ENCODE measurements around the gene RAB1A. TPM values are rescaled to one million over a fixed set of nuclear protein-coding genes. Genes with fewer than 3 reads are reported as not detected.

Gene RAB1A
- total RNA-seq, 2 experiments from 2014 or later = 56.0 to 63.5 TPM

DNA sequence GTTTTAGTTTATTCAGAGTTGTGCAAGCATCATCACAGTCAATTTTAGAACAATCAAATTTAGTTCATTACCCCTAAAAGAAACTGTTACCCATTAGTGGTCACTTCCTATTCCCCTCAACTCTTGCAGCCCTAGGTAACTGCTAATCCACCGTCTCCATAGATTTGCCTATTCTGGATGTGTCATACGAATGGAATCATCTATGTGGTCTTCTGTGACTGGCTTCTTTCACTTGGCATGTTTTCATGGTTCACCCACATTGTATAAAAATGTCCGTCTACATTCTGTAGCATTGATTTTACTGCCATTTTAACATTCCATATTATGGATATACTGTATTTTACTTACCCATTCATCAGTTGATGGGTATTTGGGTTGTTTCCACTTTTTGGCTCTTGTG lies 79.0 kb downstream of the RAB1A start:
- ChIA-PET CTCF (no interaction called here), POLR2A (interaction anchor here (0.5 kb wide), 1 partner anchor 43 kb away, joined by 3 read pairs; no protein-coding TSS in a partner anchor)
- H3K27ac Mint-ChIP-seq = no peak overlapping the region
- peaks cover 4% of the 10 kb centered on the region for H3K9me3 Mint-ChIP-seq
- H3K36me3 Mint-ChIP-seq (ENCODE audit: low read depth) = peaks cover 9% of the 10 kb centered on the region
- H3K4me1 Mint-ChIP-seq = peaks cover 35% of the 10 kb centered on the region
- no peak overlapping the region for H3K4me3 Mint-ChIP-seq
- H3K27me3 Mint-ChIP-seq = peaks cover 2% of the 10 kb centered on the region
- DNase-seq = no peak

DNA sequence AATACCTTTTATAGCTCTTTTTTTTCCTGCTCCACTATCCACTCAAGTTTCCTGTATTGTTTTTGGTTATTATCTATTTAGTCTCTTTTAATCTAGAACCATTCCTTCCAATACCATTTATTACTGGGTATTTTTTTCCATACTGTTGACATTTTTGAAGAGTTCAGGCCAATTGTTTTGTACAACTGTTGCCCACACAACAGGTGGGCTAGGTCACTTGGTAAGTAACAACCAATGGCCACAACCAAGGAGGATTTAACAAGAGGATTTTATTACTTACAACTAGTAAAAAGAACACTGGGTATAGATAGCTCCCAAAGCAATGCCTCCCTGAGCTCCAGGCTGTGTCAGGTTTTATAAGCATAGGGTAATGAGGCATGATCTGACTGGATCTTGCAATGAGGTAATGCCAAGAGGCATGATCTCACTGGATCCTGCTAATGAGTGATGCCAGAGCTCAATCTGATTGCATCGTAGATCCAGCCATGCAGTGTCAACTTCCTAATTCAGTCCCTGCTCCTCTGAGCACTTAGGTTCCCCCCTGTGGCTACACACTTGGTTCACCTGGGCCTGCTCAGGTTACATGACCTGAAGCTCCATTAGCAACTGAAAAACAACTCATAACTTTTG lies 80.8 kb downstream of the RAB1A start:
- H3K4me1 Mint-ChIP-seq = peaks cover 23% of the 10 kb centered on the region
- POLR2A ChIA-PET = no interaction called here
- H3K9me3 Mint-ChIP-seq = peaks cover 11% of the 10 kb centered on the region
- CTCF ChIA-PET = interaction anchor here (2.2 kb wide), 1 partner anchor 131 kb away, joined by 7 read pairs; no protein-coding TSS in a partner anchor
- peaks cover 2% of the 10 kb centered on the region for H3K27me3 Mint-ChIP-seq
- peaks cover 16% of the 10 kb centered on the region for H3K36me3 Mint-ChIP-seq (ENCODE audit: low read depth)
- no peak overlapping the region for H3K27ac Mint-ChIP-seq
- H3K4me3 Mint-ChIP-seq = no peak overlapping the region
- DNase-seq = no peak

- CTCF ChIA-PET = interaction anchor here (0.6 to 1.8 kb wide), 7 partner anchors 11 to 535 kb away, joined by 3 to 5 read pairs (median 3); no protein-coding TSS in a partner anchor
- peaks cover 21% of the 10 kb centered on the region for H3K36me3 Mint-ChIP-seq (ENCODE audit: low read depth)
- no peak for DNase-seq
- no peak overlapping the region for H3K27ac Mint-ChIP-seq
- H3K27me3 Mint-ChIP-seq = peaks cover 2% of the 10 kb centered on the region
- POLR2A ChIA-PET = no interaction called here
- peaks cover 7% of the 10 kb centered on the region for H3K4me1 Mint-ChIP-seq
- H3K9me3 Mint-ChIP-seq = peaks cover 13% of the 10 kb centered on the region
- H3K4me3 Mint-ChIP-seq = no peak overlapping the region
Observed at GRCh38 chr2:65046633-65047407, 83.1 kb downstream of the RAB1A start.

- POLR2A ChIA-PET = no interaction called here
Observed at GRCh38 chr2:65045651-65046050, 84.3 kb downstream of the RAB1A start.

GRCh38 chr2:65044097-65044735 lies 85.7 kb downstream of the RAB1A start:
- POLR2A ChIA-PET = no interaction called here
- CTCF ChIA-PET = interaction anchor here (0.9 to 3.0 kb wide), 4 partner anchors 10 to 127 kb away, joined by 3 to 19 read pairs (median 3); no protein-coding TSS in a partner anchor
- Mint-ChIP-seq H3K4me3 (no peak overlapping the region), H3K27ac (no peak overlapping the region), H3K36me3 (ENCODE audit: low read depth) (peaks cover 21% of the 10 kb centered on the region), H3K9me3 (peaks cover 13% of the 10 kb centered on the region), H3K27me3 (no peaks in the 10 kb centered on the region), H3K4me1 (peaks cover 16% of the 10 kb centered on the region)
- DNase-seq = no peak

More at GRCh38 chr2:65045651-65046050, 84.3 kb downstream of the RAB1A start:
- H3K4me1 Mint-ChIP-seq = peaks cover 10% of the 10 kb centered on the region
- CTCF ChIA-PET = interaction anchor here (0.5 to 1.3 kb wide), 4 partner anchors 12 to 194 kb away, joined by 3 to 4 read pairs (median 3); no protein-coding TSS in a partner anchor
- H3K4me3 Mint-ChIP-seq = no peak overlapping the region
- H3K36me3 Mint-ChIP-seq (ENCODE audit: low read depth) = peaks cover 21% of the 10 kb centered on the region
- H3K9me3 Mint-ChIP-seq = peaks cover 13% of the 10 kb centered on the region
- no peak for DNase-seq
- H3K27ac Mint-ChIP-seq = no peak overlapping the region
- no peaks in the 10 kb centered on the region for H3K27me3 Mint-ChIP-seq

DNA sequence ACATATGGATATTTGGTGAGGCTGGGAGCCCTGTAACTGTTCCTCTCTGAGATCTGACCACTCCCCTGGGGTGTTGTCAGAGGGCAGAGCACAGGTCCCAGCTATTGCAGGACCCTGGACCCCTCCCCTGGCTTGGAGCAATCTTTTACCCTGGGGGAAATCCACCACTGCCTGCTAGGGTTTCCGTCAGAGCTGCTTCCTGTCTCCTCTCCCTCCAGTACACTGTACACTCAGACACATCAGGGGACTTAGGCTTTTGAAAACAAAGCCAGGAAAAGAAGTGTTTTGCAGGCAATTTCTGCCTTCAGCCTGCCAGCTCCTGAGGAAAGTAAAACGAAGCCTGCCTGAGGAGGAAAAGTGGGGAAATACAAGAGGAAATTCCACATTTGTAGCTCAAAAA lies 86.9 kb downstream of the RAB1A start:
- CTCF ChIA-PET = interaction anchor here (0.5 to 3.0 kb wide), 5 partner anchors 9 to 125 kb away, joined by 3 to 19 read pairs (median 4); no protein-coding TSS in a partner anchor
- no peak for DNase-seq
- no peak overlapping the region for H3K27ac Mint-ChIP-seq
- no peak overlapping the region for H3K4me3 Mint-ChIP-seq
- H3K27me3 Mint-ChIP-seq = no peaks in the 10 kb centered on the region
- H3K36me3 Mint-ChIP-seq (ENCODE audit: low read depth) = peaks cover 17% of the 10 kb centered on the region
- POLR2A ChIA-PET = interaction anchor here (0.6 to 0.7 kb wide), 2 partner anchors 10 to 17 kb away, joined by 3 read pairs; no protein-coding TSS in a partner anchor
- peaks cover 9% of the 10 kb centered on the region for H3K9me3 Mint-ChIP-seq
- peaks cover 16% of the 10 kb centered on the region for H3K4me1 Mint-ChIP-seq

DNA sequence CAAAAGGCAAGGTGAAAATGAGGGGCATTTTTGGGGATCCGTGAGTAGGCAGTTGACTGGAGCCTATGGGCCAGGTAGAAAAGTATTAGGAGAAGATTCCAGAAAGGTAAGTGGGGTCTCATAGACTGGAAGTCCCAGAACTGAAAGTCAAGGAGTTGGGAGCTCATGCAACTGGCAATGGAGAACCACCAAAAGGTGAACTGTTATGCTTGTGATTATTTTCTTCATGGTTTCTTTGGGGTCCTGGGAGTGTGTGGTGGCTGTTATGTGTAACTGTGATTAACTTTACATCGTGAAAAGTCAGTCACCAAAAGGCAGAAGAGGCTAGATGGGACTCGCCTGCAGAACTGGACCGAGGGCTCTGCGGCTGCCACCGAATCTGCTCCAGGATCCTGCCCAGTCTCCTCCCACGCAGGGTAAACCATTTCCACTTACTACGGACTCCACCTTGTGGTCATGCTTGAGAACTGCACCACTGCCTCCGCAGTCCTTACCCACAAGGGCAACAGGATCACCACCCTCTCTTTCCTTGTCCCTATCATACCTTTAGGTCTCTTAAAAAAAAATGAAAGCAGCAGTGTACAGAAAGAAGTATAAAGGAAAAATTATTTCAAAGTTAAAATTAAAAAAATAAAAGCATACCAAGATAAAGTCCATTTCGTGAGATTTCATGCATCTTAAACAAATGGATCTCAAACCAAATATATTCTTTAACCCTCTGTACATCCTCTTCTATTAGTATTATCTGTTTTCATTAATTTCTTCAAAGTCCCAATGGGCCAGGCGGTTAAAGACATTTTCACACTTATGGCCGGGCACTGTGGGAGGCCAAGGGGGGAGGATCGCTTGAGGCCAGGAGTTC lies 89.3 kb downstream of the RAB1A start:
- no peak overlapping the region for H3K27ac Mint-ChIP-seq
- H3K36me3 Mint-ChIP-seq (ENCODE audit: low read depth) = peaks cover 12% of the 10 kb centered on the region
- DNase-seq = peak; percentile 85
- H3K4me1 Mint-ChIP-seq = peaks cover 16% of the 10 kb centered on the region
- ChIA-PET CTCF (interaction anchor here (0.6 to 1.6 kb wide), 7 partner anchors 15 to 134 kb away, joined by 3 to 7 read pairs (median 3); no protein-coding TSS in a partner anchor), POLR2A (no interaction called here)
- no peaks in the 10 kb centered on the region for H3K27me3 Mint-ChIP-seq
- H3K4me3 Mint-ChIP-seq = no peak overlapping the region
- H3K9me3 Mint-ChIP-seq = peaks cover 9% of the 10 kb centered on the region

DNA sequence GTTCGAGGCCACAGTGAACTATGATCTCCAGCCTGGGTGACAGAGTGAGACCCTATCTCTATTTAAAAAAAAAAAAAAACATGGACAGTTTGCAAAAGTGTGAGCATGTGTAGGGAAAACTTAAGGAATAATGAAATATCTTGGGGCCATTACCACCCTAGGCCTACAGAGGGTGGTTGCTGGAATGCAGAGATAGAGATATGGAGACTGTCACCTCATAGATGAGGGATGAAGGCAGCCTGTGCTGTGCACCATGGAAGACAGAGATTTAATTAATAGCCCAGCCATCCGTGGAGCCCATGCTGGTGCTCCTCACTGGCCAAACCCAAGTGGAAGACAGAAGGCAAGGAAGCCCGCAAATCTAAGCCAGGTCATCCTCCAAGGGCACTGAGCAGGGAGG lies 90.3 kb downstream of the RAB1A start:
- Mint-ChIP-seq H3K4me1 (peaks cover 16% of the 10 kb centered on the region), H3K36me3 (ENCODE audit: low read depth) (peaks cover 9% of the 10 kb centered on the region), H3K27me3 (no peaks in the 10 kb centered on the region), H3K4me3 (no peak overlapping the region), H3K9me3 (peaks cover 7% of the 10 kb centered on the region), H3K27ac (no peak overlapping the region)
- no peak for DNase-seq
- ChIA-PET POLR2A (no interaction called here), CTCF (interaction anchor here (1.2 kb wide), 1 partner anchor 122 kb away, joined by 7 read pairs; no protein-coding TSS in a partner anchor)

DNA sequence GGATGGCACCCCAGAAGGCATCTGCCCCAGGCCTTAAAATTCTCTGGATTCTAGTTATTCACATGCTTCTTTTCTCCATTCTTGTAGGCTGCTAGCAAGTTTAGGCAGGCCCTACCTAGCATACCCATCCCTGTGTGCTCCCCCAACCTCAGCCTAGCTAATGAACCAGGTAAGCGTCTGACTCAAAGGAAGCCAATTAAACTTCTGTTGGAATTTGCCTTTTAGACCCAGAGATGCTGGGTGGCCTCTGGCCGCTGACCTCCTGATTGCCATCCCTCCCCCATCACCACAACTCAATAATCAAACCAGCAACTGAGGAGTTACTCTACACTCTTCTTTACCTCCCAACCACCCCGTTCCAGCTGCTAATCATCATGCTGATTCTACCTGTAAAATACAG lies 92.7 kb downstream of the RAB1A start:
- H3K27ac Mint-ChIP-seq = no peak overlapping the region
- POLR2A ChIA-PET = no interaction called here
- DNase-seq = no peak
- H3K4me1 Mint-ChIP-seq = peaks cover 14% of the 10 kb centered on the region
- H3K36me3 Mint-ChIP-seq (ENCODE audit: low read depth) = no peaks in the 10 kb centered on the region
- H3K27me3 Mint-ChIP-seq = no peaks in the 10 kb centered on the region
- CTCF ChIA-PET = interaction anchor here (0.7 to 1.8 kb wide), 2 partner anchors 118 to 119 kb away, joined by 3 to 4 read pairs; no protein-coding TSS in a partner anchor
- H3K4me3 Mint-ChIP-seq = no peak overlapping the region
- no peaks in the 10 kb centered on the region for H3K9me3 Mint-ChIP-seq

Other genes with a start within 250 kb of the RAB1A start
- gene SLC1A4, start 140.7 kb downstream of the RAB1A start, total RNA-seq = 10 to 100 TPM; 50.1 to 54.6 TPM
- 1 to 10 TPM; 9.0 to 9.2 TPM for gene CEP68, start 73.7 kb downstream of the RAB1A start, total RNA-seq
- gene ACTR2, start 97.7 kb upstream of the RAB1A start, total RNA-seq = 100 to 1,000 TPM; 467 to 502 TPM

Data from activated CD4-positive, alpha-beta T cell treated with anti-CD3 and anti-CD28 coated beads, Interleukin-2, amount 10 ng/mL, durations not matched to agents 7 days and 5 days (primary cell).